Stimulated activated naive CD8-positive, alpha-beta T cell treated with anti-CD3 and anti-CD28 coated beads, Interleukin-15, amount 100 ng/mL, for 72 hours (primary cell): ENCODE data around the gene SEMA4A.

Experiments
- ATAC-seq: fragments of 150-1000 bp; cut with Tn5 transposase; 2 replicates; pipeline ENCODE4 v1.10.0; 2021; ENCODE audit warnings: mild to moderate bottlenecking, moderate library complexity
- DNase-seq, 2 donors: peaks; one replicate each; pipeline ENCODE4 v3.0.0; 2021 to 2022
- H3K27ac Mint-ChIP-seq, 2 donors: one replicate each; pipeline ENCODE4 v1.8.0; 2022; ENCODE audit warnings: mild to moderate bottlenecking in 2 of 2, mixed read lengths in 2 of 2, moderate library complexity in 2 of 2
- H3K27me3 Mint-ChIP-seq: one replicate; pipeline ENCODE4 v1.8.0; 2022; ENCODE audit warnings: mixed read lengths
- H3K4me1 Mint-ChIP-seq: one replicate; pipeline ENCODE4 v1.8.0; 2022; ENCODE audit warnings: mild to moderate bottlenecking, mixed read lengths
- H3K4me3 Mint-ChIP-seq, 2 donors: one replicate each; pipeline ENCODE4 v1.8.0; 2022; ENCODE audit warnings: mild to moderate bottlenecking in 2 of 2, mixed read lengths in 2 of 2, moderate library complexity in 1 of 2
- H3K9me3 Mint-ChIP-seq, 2 donors: one replicate each; pipeline ENCODE4 v1.8.0; 2022; ENCODE audit warnings: mixed read lengths in 2 of 2

SEMA4A gene

DNA sequence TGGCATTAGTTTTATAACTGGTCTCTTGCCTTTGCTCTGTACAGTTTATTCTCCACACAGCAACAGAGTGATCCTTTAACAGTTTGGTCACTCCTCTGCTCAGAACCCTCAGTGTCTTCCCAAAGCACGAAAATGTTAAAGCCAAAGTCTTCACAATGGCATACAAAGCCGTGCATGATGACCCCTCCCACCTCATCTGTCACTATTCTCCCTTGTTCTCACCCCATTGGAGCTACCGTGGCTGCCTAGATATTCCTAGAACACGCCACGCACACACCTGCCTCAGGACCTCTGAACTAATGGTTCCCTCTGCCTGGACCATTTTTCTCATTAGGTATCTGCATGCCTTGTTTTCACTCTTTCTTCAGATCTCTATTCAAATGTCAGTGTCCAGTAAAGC lies 8.6 kb upstream of the SEMA4A start:
- H3K4me3 Mint-ChIP-seq, result no peak overlapping the region
- no peak for DNase-seq
- no peak for ATAC-seq
- H3K4me1 Mint-ChIP-seq, result peaks cover 44% of the 10 kb centered on the region
- H3K27me3 Mint-ChIP-seq, result no peaks in the 10 kb centered on the region
- no peaks in the 10 kb centered on the region for H3K9me3 Mint-ChIP-seq
- H3K27ac Mint-ChIP-seq, result no peak overlapping the region

DNA sequence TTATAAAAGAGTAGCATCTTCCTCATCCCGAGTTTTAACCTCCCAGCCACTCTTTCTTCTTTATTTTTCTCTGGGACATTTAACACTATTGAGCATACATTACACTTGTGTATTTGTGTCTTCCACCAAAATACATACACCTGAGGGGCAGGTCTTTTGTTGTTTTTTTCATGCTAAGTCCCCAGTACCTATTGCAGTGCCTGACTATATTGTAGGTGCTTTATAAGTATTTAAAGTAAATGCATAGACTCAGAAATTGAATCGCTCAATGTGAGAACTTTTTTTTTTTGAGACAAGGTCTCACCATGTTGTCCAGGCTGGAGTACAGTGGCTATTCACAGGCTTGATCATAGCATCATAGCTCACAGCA lies 7.8 kb upstream of the SEMA4A start:
- Mint-ChIP-seq H3K27me3 (no peaks in the 10 kb centered on the region), H3K4me3 (peak overlapping the region; percentile 86 to 95), H3K9me3 (no peaks in the 10 kb centered on the region), H3K27ac (peak overlapping the region in 1 of 2 donors; percentile 96), H3K4me1 (peaks cover 53% of the 10 kb centered on the region)
- DNase-seq, result no peak
- ATAC-seq, result no peak

DNA sequence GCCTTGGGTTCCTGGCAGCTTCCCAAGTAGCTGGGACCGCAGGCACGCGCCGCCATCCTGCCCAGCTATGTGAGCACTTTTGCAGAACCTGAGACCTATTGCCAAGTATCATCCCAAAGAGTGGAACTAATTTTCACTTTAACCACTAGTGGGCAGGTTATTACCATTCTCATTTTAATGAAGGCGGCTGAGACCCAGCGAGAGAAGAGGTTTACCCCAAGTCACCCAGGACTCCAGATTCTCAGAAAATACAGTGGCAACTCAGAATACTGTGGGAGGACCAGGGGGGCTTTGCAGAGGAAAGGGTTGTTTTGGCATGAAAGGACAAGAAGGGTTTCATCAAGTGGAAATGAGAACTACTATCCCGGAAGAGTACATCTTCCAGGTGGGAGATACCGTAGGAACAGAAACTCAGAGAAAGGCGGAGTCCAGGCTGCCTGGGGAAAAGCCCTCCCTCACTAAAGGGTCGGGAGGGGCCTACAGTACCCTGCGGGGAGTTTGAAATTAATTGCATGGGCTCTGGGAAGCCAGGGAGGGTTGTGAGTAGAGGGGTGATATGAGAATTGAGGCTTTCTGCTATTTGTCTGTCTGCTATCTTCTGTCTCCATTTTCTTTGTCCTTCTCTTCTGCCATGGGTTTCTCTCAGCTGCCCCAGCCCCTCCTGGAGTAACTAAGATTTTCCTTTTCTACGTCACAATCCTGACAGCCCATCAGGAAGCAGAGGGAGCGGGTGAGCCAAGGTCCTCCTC lies 7.2 kb upstream of the SEMA4A start:
- no peaks in the 10 kb centered on the region for H3K9me3 Mint-ChIP-seq
- DNase-seq (peak; percentile 59 to 65), ATAC-seq (peak; percentile 77)
- peaks cover 59% of the 10 kb centered on the region for H3K4me1 Mint-ChIP-seq
- no peaks in the 10 kb centered on the region for H3K27me3 Mint-ChIP-seq
- H3K4me3 Mint-ChIP-seq, result peak overlapping the region; percentile 86 to 95
- H3K27ac Mint-ChIP-seq, result peak overlapping the region; percentile 96 to 98

DNA sequence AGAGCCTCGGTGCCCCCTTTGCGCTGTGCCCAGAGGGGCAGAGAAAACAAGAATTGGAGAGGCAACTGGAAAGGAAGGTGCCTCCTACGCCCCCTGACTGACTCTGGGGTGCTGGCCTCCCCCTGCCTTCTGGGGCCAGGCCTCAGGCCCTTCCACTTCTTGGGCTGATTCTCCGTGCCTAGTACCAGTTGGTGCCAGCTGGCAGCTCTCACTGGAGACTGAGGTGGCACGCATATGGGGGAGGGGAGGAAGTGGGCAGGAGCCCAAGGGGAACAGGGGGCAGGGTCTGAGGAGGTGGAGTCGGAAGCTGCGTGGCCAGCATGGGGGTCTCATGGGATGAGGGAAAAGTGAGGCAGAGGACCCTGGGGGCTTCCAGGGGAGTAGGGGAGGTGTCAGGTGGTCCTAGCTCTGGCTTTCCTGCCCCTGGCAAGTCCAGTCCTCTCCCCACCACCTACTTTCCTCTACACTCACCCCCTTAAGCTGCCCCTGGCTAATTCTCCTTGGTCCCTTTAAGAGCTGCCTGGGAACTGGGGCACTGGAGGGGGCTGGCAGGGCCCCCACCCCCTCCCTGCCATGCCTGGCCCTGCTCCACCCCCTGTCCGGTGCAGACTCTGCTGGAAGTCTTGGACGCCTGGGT lies 6.5 kb upstream of the SEMA4A start:
- peaks cover 66% of the 10 kb centered on the region for H3K4me1 Mint-ChIP-seq
- peak; percentile 25 for ATAC-seq
- peak overlapping the region; percentile 86 to 95 for H3K4me3 Mint-ChIP-seq
- DNase-seq, result peak in 1 of 2 donors; percentile 49
- no peaks in the 10 kb centered on the region for H3K27me3 Mint-ChIP-seq
- H3K27ac Mint-ChIP-seq, result peak overlapping the region; percentile 91 to 98
- H3K9me3 Mint-ChIP-seq, result no peaks in the 10 kb centered on the region

DNA sequence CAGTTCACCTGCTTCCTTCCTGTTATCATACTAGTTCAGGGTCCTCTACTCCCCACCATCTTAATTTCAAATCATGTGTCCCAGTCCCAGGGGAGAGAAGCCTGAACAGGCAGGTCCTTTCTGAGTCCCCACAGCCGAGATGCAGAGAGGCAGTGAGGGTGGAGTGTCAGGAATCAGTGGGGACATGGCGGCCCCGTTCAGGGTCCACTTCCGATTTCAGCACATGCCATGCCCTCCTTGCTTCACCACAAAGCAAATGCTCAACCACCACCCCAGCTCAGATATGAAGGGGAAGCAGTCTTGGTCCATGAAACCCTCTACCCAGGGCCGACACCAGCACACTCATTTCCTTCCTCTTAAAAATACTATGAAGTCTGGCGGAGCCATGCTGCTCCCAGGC lies 5.2 kb upstream of the SEMA4A start:
- no peaks in the 10 kb centered on the region for H3K9me3 Mint-ChIP-seq
- H3K4me3 Mint-ChIP-seq, result peak overlapping the region; percentile 71 to 72
- H3K27me3 Mint-ChIP-seq, result no peaks in the 10 kb centered on the region
- DNase-seq (no peak), ATAC-seq (peak; percentile 23)
- H3K27ac Mint-ChIP-seq, result peak overlapping the region; percentile 86 to 94
- H3K4me1 Mint-ChIP-seq, result peaks cover 79% of the 10 kb centered on the region

DNA sequence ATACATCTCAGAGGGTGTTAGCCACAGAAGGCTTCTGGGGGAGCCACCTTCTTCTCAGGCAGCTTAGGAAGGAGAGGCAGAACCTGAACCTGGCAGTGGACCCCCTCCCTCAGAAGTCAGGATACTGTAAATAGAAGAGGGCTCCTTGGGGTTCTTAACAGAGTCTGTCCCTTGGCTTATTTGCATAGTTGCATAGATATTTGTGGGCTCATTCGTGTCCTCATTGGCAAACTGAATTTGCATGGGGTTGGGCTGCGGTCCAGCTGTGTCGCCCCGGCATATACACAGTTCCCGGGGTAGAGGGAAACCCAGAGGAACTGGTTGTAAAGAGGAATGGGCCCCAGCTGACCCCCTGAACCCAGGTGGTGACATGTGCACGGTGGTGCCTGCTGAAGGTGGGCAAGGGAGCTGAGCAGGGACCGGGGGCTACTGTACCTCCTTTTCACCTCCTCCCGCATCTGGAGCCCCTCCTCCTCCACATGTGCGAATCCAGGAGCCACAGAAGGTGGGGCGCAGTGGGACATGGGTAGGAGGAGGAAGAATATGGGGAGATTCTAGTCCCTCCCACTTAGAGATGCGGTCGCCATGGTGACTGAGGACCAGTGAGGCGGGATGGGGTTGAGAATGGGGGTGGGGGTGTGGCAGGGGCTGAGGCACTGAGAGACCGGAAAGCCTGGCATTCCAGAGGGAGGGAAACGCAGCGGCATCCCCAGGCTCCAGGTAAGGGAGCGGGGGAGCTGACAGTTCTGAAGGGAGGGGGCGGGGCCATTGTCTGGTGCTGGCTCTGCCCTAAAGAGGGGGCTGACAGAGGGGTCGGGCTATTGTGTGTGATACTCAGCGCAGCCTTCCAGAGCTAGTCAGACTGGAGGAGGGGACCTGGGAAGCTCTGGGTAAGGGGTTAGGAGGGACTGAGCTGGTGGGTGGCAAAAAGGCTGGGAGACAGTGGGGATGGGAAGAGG lies 3.7 kb upstream of the SEMA4A start:
- DNase-seq, result no peak
- Mint-ChIP-seq H3K4me3 (peak overlapping the region; percentile 55 to 60), H3K4me1 (peaks cover 93% of the 10 kb centered on the region), H3K9me3 (no peaks in the 10 kb centered on the region), H3K27me3 (no peaks in the 10 kb centered on the region), H3K27ac (peak overlapping the region; percentile 12 to 78)
- ATAC-seq, result peak; percentile 41

DNA sequence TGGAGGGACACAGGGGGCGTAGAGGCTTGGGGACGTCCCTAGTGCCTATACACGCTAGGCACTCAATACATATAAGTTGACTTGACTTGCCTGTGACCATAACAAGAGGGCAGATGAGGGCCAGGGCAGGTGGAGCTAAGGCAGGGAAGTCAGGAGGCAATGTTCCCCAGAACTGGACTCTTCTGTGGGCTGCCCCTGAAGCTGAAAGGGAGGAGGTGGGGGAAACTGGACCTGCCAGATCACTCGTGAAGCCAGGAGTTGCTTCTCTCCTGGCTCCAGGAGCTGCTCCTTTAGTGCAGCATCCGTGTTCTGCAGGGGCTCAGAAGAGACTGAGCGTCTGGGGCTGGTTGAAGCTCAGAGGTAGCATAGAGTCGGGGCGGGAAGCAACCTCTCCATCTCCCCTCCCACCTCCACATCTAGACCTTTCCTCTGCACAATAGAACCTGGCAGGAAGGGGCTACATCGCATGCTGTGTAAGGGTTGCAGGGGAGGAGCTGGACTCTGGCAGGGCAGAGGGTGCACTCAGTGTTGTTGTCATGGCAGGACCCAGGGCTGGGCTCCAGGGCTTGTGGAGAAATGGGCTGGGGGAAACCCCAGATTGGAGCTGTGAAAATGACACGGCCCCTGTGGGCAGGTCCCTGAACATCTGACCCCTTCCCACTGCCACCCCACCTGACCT lies 2.9 kb upstream of the SEMA4A start:
- peak overlapping the region in 1 of 2 donors; percentile 78 for H3K27ac Mint-ChIP-seq
- no peak for DNase-seq
- peak overlapping the region; percentile 55 to 60 for H3K4me3 Mint-ChIP-seq
- peaks cover 100% of the 10 kb centered on the region for H3K4me1 Mint-ChIP-seq
- peak; percentile 14 for ATAC-seq
- no peaks in the 10 kb centered on the region for H3K9me3 Mint-ChIP-seq
- no peaks in the 10 kb centered on the region for H3K27me3 Mint-ChIP-seq

DNA sequence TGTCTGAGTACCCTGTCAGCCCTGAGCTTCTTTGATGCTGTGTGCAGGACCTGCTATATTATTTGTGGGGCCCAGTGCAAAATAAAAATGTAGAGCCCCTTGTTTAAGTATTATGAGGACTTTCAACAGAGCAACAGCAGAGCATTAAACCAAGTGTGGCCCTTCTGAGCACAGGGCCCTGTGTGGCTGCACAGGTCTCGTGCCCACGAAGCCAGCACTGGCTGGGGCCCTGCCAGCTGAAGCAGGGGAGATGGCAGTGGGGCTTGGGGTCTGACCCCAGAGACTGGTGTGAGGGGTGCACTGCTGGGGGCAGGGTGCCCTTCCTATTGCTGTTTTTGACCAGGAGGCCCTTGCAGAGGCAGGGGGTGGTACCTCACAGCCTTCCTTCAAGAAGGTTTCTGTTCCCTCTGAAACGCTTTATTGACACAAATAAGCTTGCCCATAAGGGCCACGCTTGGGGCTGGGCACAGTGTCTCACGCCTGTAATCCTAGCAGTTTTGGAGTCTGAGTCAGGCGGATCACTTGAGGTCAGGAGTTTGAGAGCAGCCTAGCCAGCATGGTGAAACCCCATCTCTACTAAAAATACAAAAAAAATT lies 2.2 kb upstream of the SEMA4A start:
- H3K9me3 Mint-ChIP-seq, result no peaks in the 10 kb centered on the region
- H3K27ac Mint-ChIP-seq, result no peak overlapping the region
- no peak for DNase-seq
- peaks cover 100% of the 10 kb centered on the region for H3K4me1 Mint-ChIP-seq
- H3K4me3 Mint-ChIP-seq, result no peak overlapping the region
- ATAC-seq, result no peak
- no peaks in the 10 kb centered on the region for H3K27me3 Mint-ChIP-seq

DNA sequence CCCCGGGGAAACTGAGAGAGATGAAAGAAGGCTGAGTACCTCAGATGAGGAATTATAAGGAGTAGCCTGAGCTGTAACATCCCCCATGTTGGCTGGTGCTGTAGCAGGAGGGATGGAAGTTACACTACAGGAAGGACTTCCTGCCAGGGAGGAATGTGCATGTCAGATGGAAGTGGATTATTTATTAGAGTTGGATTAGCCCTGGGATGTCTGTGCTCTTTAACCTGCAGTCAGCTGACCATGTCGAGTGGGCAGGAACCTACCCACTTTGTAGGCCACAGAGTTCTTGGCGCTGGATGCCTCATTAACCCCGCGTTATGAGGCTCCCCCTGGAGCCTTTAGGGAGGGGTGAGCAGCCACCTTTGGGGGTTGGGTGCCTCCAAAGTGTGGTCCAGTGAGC lies 757 bp upstream of the SEMA4A start:
- peaks cover under 1% of the 10 kb centered on the region for H3K27me3 Mint-ChIP-seq
- H3K9me3 Mint-ChIP-seq, result no peaks in the 10 kb centered on the region
- no peak for ATAC-seq
- peak overlapping the region; percentile 77 to 91 for H3K27ac Mint-ChIP-seq
- DNase-seq, result no peak
- H3K4me3 Mint-ChIP-seq, result peak overlapping the region; percentile 93 to 95
- H3K4me1 Mint-ChIP-seq, result peaks cover 98% of the 10 kb centered on the region

DNA sequence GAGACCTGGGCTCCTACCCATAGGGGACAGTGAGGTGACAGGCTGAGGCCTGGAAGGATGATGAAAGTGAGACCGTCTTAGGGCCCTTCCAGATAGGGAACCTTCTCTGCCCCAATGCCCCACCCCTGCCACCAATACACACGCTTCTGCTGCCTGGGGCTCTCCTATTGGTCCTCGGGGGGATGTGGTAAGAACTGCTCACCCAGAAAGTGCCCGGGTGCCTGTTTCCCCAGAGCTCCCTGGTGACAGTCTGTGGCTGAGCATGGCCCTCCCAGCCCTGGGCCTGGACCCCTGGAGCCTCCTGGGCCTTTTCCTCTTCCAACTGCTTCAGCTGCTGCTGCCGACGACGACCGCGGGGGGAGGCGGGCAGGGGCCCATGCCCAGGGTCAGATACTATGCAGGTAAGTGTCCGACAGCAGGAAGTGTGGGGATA lies 948 bp downstream of the SEMA4A start:
- H3K4me1 Mint-ChIP-seq, result peaks cover 98% of the 10 kb centered on the region
- DNase-seq (peak; percentile 54 to 84), ATAC-seq (peak; percentile 96)
- H3K27ac Mint-ChIP-seq, result peak overlapping the region; percentile 92 to 93
- H3K27me3 Mint-ChIP-seq, result peaks cover 11% of the 10 kb centered on the region
- peak overlapping the region; percentile 93 to 95 for H3K4me3 Mint-ChIP-seq
- H3K9me3 Mint-ChIP-seq, result no peaks in the 10 kb centered on the region

DNA sequence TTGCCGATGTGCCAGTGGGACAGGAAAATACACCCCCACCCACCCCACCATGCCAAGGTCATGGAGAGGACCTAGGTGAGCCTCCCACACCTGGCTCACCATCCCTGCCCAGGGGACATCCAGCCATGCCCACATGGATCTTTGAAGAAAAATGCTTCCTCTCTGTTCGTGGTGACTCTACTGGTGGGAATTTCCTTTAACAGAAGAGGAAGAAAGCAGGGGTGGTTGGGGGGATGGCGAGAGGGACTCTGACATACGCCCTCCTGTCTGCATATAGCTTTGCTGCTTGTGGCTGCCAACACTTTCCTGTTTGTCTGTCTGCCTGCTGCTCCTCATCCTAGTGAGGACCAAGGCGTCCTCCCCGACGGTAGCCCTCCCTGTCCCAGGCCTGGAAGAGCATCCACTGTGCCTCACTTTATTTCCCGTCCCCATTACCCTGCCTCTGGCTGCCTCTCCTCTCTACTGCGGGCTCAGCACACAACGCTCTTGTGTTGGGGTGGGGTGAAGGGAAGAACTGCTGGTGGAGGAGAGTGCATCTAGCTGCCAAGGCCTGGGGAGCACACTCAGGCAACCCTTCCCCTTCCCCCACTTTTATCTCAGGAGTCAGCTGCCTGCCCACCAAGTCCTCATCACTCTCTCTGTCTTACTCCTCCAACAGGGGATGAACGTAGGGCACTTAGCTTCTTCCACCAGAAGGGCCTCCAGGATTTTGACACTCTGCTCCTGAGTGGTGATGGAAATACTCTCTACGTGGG lies 2.5 kb downstream of the SEMA4A start:
- Mint-ChIP-seq H3K27me3 (peaks cover 11% of the 10 kb centered on the region), H3K9me3 (no peaks in the 10 kb centered on the region), H3K27ac (peak overlapping the region; percentile 66 to 77), H3K4me1 (peaks cover 98% of the 10 kb centered on the region), H3K4me3 (peak overlapping the region; percentile 93 to 95)
- ATAC-seq (no peak), DNase-seq (no peak)

DNA sequence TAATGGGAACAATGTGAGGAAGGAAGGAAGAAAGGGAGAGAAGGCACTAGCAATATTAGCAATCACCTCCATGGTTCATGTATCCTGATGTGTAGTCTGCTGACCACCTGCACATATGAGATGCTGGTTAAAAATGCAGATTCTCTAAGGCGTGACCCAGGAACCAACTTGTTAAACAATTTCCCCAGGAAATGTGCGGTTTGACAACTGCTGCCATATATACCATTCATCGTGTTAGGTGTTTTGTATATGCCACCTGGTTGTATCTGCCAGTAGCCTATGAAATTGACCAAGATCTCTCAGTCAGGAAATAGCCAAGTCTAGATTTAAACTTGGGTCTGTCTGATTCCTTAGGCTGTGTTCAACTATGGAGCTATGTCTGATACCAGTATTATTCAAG lies 4.1 kb downstream of the SEMA4A start:
- ATAC-seq (no peak), DNase-seq (no peak)
- Mint-ChIP-seq H3K27me3 (peaks cover 11% of the 10 kb centered on the region), H3K9me3 (no peaks in the 10 kb centered on the region), H3K4me1 (peaks cover 96% of the 10 kb centered on the region), H3K27ac (no peak overlapping the region), H3K4me3 (no peak overlapping the region)

DNA sequence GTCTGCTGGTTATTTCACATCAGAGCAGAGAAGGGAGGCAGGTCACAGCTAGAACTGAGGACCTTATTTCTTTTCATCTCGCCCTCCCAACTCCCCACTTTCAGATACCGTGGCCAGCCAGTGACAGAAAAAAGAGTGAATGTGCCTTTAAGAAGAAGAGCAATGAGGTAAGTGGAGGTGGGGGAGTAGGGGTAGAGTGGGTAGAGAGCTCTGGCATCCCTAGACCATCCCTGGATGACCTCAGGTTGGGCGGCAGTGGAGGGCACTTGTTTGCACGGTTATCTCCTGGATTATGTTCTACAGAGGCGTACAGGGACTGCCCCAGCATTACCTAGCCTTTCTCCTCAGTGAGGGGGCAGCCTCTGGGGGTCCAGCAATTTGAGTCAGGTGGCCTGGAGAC lies 4.6 kb downstream of the SEMA4A start:
- ATAC-seq, result no peak
- peaks cover 91% of the 10 kb centered on the region for H3K4me1 Mint-ChIP-seq
- peaks cover 11% of the 10 kb centered on the region for H3K27me3 Mint-ChIP-seq
- no peak overlapping the region for H3K27ac Mint-ChIP-seq
- H3K9me3 Mint-ChIP-seq, result no peaks in the 10 kb centered on the region
- no peak for DNase-seq
- H3K4me3 Mint-ChIP-seq, result peak overlapping the region in 1 of 2 donors; percentile 3

DNA sequence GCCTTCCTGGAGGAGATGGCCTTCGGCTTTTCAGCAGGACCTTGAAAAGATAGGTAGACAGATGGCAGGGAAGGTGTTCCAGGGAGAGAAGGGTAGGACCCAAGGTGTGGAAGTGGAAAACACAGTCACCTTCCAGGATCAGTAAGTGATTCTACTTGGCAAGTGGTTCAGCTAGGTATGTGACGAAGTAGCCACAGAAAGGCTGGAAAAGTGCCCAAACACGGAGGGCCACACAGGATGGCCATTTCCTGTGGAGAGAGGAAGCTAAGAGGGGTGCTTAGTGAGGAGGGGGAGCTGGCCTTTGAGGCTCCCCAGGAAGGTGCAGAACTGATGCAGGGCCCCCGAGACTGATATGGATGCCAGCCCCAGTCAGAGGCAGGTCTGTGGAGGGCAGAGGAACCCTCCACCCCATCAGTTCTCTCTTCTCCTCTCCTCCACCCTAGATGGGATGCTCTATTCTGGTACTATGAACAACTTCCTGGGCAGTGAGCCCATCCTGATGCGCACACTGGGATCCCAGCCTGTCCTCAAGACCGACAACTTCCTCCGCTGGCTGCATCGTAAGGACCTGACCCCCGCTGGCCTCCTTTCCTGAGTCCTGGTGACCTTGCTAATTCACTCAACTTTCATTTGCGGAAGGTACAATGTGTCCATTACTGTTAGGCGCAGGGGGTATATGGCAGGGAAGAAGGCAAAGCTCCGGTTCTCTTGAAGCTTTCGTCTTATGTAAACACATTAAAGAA lies 6.8 kb downstream of the SEMA4A start:
- Mint-ChIP-seq H3K27ac (no peak overlapping the region), H3K27me3 (peaks cover 11% of the 10 kb centered on the region), H3K4me1 (peaks cover 74% of the 10 kb centered on the region), H3K9me3 (peaks cover 3 to 4% of the 10 kb centered on the region in 2 donors), H3K4me3 (peak overlapping the region; percentile 72 to 79)
- ATAC-seq (no peak), DNase-seq (no peak)
